HG02938 (cell line): ENCODE measurements around the gene DDX41.
A peak's percentile ranks its signal among the peaks of the same experiment; 100 is the strongest.
"Not testable (repeated sequence)": the region's sequence is repeated elsewhere in the genome, so short reads cannot be mapped to it uniquely, and the experiment has no call there.

Source experiments
- ATAC-seq: cut with Tn5 transposase; IDR thresholded peaks from one replicate; pipeline ENCODE4 v1.9.1; 2021; ENCODE audit warnings: mild to moderate bottlenecking, moderate library complexity; ENCODE audit not compliant: unreplicated experiment

Gene DDX41

DNA sequence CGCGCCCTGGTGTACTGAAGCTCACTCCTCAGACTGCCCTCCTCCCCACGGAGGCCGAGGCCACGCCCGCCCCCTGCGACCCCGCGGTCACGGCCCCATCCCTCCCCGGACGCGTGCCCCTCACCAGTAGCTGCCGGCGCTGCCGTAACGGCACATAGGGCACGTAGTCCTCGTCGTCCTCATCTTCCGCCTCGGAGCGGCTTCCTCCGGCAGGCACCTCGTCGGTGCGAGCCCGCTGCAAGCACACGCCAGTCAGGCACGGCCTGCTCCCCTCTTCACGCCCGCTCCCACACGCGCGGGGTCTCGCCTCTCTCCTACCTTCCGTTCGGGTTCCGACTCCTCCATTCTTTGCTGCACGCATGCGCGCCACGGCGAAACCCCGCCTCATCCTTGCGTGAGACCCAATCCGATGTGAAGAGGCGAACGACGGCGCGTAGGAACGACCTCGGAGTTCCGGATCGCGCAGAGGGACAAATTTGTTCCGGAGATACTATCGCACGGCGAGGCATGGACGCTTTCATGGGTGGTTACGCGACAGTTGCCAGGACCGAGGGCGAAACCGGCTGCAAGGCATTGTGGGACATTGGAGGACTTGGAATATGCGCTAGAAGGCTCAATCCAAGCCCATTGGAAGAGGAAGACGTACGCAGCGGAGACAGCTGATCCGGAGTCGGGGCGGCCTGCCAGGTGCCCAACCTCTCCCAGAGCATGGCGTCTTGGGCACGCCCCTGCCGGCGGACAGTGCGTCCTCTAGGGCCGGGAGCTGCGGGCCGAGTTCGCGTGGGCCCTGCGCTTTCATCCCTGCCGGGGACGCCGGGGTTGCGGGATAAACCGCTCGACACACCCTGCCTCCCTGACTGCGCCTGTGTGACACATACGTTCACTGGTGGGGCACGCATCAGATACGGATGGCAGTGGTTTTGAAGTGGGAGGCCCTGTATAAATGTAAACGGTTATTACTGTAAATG is at the start of gene DDX41:
TSS of gene DDX41 (minus strand) at position 361 of the 968 bp plus-strand sequence. CDS start at position 345, 16 bp downstream.
- peak; percentile 82 for ATAC-seq

DNA sequence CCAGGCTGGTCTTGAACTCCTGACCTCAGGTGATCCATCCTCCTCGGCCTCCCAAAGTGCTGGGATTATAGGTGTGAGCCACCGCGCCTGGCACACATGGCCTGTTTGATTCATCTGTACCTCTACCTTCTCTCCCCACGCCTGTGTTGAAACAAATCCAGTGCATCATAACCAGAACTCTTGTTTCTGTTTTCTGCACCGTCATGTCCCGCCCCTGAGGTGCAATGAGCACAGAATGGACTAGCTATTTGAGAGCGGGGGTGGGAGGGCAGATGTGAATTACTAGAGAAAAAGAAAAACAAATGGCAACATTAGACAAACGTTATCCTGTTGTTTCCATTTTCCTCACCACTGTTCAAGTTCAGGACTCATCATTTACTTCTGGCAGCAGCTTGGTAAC is 48.3 kb upstream of the DDX41 start:
- ATAC-seq: no peak

DNA sequence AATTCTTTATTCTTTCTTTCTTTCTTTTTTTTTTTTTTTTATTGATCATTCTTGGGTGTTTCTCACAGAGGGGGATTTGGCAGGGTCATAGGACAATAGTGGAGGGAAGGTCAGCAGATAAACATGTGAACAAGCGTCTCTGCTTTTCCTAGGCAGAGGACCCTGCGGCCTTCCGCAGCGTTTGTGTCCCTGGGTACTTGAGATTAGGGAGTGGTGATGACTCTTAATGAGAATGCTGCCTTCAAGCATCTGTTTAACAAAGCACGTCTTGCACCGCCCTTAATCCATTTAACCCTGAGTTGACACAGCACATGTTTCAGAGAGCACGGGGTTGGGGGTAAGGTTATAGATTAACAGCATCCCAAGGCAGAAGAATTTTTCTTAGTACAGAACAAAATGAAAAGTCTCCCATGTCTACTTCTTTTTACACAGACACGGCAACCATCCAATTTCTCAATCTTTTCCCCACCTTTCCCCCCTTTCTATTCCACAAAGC is 42.7 kb upstream of the DDX41 start:
- ATAC-seq: not testable (repeated sequence)

DNA sequence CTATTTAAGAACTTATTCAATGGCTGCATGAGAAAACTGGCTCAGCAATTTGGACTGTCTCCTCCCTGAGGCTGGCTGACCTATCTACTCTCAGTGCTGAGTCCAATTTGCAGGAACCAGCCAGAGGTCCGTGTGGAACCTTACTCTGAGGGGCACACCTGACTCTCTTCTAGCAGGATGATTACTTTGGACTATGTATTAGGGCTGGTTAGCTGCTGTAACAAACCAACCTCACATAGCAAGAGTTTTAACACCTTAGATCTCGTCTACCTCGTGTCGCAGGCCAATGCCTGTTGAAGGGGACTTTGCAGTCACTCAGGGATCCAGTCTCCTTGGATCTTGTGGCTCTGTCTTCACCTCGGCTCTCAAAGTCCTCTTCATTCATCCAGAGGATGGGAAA is 41.0 kb upstream of the DDX41 start:
- ATAC-seq: no peak

DNA sequence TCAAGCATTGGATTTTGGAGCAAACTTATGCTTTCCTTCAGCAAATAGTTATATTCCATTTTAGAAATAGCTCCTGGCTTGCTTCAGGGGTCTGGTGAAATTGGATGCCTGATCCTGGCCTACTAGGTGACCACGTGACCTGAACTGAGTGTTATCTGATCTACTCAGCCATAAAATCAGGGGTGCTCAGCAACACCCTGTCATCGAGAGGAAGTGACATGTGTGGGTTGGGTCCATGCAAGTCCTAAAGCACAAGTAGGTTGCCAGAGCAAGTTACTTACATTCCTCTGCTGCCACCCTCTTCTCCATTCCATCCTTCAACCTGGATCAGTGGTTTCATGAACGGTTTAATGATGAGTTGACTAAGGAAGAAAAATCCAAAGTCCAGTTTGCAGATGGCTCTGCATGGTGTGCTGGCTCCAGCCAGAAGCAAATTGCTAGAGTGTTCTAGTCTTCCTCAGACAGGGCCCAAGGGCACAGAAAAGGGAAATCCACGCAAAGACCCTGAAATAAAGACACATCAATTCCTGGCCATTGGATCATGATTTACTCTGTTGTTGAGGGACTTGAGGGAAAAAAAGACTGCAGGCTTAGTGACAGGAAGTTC is 40.4 kb upstream of the DDX41 start:
- ATAC-seq: no peak

DNA sequence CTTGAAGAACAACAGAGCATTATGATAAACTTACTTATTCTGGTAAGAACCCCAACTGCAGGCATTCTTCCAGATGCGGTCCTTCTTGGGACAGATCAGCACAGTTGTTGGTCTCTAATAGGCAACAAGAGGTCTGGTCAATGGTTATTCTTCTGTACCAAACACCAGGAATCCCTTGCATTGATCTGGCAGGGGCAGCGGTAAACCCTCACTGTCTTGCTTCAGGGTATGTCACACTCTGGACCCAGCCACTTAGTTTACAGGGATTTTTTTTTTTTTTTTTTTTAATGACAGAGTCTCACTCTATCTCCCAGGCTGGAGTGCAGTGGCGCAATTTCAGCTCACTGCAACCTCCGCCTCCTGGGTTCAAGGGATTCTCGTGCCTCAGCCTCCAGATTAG is 38.9 kb upstream of the DDX41 start:
- ATAC-seq: no peak

DNA sequence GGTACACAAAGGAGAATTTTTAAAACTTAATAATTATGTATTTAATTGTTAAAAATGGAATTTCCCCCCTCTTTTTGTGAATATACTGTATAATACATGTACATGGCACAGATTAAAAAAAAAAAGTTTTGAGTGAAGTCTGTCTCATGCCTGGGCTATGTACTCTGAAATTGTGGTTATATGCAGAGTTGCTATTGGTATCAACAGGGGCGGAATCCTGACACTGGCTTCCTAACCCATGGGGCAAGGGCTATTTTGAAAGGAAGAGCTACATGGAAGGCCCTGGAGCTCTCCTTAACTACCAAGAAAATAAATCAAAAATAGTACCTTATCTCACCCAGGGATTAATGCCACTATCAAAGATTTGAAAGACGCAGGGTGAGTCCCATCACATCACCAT is 38.5 kb upstream of the DDX41 start:
- ATAC-seq: no peak

DNA sequence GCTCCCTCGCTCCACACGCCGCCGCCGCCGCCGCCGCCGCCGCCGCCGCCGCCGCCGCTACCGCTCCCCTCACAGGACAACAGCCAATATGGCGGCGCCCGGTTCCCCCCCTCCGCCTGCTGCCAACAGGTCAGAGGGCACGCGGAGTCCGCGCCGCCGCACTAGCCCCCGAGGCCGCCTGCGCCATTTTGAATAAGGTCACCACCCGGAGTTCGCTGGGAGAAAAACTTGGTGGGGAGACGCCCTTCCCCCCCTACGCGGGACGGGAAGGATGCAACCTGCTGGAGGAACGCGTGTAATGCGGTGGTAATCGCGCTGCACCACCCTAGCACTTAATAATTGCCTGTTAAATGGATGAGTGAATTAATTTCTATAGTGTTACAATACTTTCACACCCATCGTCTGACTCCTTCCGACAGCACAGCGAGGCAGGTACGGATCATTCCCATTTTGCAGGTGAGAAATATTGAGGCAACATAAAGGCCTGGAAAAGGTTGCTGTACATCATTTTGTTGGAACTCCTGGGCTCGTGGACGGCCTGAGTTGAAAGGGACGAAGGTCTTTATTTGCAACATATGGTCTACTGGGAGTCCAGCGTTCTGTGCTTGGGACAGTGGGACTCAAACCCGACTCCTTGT is 37.8 kb upstream of the DDX41 start, which contains the start of gene FAM193B:
TSS of gene FAM193B (minus strand) at position 90 of the 638 bp plus-strand sequence. CDS start 105 bp downstream, outside the sequence.
- ATAC-seq: peak; percentile 83

DNA sequence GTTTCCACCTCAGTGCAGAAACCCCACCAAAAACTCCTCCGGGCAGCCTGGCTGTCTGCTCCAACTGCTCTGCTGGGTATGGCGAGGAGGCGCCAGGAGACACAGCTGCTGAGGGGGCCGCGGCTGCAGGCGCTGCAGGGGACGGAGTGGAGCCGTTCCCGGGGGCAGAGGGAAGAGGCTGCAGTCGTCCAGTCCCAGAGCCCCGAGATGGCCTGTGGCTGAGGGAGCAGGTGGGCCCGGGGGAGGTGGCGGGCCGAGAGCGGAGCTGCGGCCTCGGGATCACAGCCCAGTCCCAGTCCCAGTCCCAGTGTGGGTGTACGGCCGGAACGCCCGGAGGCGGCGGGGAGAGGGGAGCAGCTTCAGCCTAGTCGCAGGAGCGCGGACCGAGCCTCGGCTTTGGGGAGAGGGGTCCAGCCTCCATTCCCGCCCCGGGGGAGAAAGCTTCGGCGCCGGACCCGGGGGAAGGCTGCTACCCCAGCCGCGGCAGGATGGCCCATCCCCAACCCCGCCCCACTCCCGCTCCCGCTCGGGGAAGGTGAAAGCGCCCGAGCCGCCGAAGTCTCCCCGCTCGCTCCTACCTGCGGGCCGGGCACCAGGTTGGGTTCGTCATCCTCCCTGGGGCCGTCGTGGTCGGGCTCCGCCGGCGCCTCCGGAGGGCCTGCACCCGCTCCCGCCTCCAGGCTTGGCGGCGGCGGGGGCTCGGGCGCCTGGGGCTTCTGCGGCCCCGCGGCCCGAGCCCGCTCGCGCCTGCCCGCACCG is 37.1 kb upstream of the DDX41 start:
- peak; percentile 46 for ATAC-seq

DNA sequence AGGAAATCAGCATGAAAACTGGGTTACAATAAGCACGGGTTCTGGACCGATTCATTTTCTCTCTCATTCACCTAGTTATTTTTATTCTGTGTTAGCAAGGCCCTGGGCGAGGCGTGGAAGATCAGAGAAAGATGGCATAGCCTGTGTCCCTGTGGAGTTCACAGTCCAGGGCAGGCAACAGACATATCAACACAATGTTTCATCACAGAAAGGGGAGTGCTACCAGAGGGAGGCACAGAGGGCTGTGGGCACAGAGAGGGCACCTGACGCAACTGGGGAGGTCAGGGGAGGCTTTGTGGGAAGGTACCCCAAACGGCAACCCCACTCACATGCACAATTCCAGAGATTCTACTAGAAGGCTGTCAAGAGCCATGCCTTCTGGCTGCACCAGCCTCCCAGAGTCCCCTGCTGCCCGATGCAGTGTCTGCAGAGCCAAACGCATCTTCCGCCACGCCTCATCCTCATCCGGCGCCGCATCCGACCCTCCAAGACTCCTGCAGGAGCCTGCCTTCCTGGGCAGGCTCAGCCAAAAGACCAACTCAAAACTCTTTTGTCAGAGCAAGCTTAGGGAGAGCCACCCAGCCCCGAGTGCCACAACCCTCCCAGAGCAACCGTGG is 36.2 kb upstream of the DDX41 start:
- no peak for ATAC-seq

DNA sequence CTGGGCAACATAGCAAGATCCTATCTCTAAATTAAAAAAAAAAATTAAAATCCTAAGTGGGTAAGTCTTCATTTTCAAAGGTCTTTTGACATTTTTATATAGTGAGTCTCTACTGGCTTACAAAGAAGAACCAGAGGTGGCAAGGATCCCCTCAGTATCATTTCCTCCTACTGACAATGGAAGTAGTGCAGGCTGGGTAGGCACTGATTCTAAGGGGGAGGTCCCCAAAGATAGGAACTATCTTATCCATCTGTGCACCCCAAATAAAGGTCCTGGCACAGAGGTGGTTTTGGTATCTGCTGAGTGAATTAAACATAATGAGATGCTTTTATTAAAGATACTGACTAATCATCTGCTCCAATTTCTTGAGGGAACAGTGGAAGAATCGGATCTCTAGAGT is 33.4 kb upstream of the DDX41 start:
- no peak for ATAC-seq

DNA sequence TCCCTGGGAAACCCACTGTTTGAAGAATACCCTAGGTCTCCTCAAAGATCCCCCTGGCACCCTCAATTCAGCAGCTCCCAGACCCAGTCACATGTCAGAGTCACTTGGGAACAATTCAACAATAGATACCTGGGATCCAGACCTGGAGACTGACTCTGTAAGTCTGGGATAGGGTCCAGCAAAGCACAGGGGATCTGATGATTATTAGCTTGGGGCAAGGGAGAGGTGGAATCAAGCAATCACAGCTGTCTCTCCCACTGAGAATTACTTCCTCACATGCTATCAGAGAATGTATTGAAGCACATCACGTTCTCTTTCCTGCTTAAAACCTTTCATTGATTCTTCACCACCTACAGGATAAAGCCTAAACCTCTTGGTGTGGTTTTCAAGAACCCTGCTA is 31.7 kb upstream of the DDX41 start:
- no peak for ATAC-seq

DNA sequence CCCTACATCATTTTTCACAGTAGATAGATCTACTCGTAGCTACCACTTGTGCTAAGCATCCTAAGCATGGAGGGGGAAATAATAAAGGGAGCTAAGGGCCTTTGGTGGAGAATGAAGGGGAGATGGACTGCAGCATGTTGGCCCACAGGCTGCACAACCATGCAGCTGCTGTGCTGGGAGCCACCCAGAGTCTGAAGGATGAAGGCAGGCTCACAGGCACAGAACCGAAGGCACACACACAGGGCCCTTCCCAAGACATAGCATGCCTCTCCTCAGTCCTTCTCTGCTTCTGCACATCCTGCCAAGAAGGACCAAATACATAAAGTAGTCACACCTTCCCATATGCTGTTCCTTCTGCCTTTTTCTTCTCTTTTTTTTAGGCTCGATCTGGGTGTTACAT is 31.0 kb upstream of the DDX41 start:
- ATAC-seq: no peak

DNA sequence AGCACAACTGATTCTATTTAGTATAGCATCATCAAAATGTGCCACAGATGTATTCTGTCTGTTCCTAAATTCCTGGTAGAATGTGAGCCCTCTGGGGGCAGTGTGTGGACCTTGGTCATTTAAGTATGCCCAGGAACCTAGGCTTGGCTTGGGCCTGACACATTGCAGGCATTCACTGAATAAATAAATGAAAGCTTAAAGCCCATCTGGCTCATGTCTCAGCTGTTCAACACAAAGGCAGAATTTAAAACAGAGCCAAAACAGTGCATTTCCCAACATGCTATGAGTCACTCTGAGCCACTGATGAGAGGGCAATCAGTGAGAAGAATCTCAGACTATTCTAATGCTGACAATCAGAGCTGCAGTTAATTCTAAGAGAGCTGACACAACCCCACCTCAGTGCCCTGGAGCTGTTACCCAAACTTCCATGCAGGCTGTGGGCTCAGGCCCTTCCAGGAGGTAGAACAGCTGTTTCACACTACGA is 29.5 kb upstream of the DDX41 start:
- no peak for ATAC-seq

DNA sequence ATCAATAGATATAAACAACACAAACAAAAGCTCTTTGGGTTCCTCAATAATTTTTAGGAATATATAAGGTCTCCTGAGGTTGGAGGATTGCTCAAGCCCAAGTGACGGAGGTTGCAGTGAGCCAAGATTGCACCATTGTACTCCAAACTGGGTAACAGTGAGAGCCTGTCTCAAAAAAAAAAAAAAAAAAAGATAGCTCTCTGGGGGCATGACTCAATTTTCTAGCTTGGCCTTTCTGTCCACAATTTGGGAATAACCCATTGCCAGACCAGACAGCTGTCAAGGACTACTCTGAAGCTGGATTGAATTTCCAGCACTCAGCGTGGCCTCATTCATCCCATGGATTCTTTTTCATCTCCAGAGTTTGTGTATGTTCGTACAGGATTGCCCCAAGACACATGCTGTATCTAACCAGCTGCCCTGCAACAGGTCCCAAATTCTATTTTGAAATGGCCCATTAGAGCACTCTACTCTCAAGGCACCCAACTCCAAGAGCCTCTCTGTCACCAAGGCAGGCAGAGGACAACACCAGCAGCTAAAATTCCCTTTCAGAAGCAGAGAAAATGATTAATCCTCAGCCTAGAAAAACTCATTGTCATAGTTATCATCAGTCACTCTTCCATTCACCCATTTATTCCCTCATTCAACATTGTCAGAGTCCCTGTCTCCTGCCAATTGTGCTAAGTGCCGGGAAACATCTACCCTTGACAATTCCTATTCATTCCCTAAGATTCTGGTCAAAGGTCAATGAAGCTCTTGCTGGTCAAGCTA is 28.9 kb upstream of the DDX41 start:
- ATAC-seq: no peak

DNA sequence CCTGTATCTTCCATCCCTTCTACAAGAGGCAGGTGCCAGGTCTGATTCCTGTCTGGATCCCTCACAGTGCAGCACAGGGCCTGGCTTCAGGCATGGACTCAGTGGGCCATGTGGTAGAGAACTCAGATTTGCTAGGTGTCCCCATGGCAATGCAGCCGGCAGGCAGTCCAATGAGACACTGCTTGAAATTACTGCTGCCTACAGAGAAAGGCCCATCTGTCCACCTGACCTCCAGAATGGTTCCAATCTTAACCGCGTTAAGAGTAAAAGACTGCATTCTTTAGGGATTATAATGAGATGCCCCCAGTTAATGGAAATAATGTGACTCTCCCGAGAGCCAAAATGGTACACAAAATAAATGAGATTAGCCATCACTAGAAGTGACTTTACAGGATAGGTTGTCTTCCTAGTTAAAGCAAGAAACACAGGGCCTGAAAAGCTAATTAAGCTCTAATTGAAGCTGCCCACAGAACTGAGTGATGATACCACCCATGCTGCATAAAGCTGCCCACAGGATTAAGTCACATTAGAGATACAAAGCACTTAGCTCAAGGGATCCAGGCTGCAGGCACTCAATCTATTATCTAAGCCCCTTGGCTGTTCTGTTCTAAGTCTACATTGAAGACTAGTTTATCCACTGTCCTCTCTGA is 26.2 kb upstream of the DDX41 start:
- no peak for ATAC-seq

DNA sequence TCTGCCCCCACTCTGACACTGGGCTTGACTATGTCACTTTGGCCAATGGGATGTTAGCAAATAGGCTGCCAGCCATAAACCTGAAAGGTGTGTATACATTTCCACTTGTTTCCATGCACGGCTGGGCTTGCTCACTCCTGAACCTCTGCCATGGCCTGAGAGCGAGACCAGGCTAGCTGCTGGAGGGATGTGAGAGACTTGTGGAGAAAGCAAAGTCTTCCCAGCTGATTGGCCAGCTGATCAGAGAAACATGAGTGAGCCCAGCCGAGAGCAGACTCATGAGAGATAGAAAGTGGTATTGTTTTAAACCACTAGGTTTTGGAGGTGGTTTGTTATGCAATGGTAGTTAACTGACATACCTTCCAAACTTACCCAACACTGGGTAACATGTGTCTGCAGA is 23.7 kb upstream of the DDX41 start:
- no peak for ATAC-seq

DNA sequence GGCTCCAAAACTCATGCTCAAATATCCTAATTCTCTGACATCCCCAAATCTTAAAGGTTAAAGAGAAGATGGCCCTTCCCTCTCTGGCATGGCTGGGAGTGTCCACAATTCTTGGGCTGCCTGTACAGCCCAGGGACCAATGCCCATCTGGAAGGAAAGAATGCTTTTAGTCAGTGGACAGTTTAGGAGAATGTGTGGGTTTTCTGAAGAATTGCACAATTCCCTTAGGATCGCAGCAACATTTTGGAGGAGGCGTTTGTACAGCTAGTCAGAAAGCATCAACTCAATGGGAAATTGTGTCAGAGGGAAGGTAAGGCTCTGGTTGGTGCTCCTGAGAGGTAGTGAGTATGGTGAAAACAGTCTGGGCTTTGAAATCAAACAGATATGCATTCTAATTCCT is 22.6 kb upstream of the DDX41 start:
- no peak for ATAC-seq

DNA sequence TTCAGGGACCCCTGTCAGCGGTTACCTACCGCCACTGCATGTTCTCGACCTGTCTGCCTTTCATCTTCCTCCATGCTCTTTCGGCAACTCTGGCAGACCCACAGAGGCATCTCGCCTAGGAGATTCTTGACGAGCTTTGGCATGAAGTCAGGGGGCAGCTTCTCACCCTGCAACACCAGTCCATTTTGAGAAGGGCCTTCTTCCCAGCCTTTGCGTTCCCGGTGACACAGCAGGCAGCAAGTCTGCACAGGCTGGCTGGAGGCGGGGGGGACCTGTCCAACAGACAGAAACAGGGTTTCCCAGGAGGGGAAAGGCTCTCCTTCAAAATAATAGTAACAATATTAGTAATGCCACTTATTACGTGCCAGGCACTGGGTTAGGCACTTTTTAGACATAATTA is 22.1 kb upstream of the DDX41 start:
- no peak for ATAC-seq
